NK-92 (cell line): ENCODE results near the gene MYEOV.

Experiments used
- DNase-seq: peaks from one replicate; lab custom pipeline; 2025; ENCODE audit not compliant: unreplicated experiment; lab: John Stamatoyannopoulos, UW

The MYEOV gene

DNA sequence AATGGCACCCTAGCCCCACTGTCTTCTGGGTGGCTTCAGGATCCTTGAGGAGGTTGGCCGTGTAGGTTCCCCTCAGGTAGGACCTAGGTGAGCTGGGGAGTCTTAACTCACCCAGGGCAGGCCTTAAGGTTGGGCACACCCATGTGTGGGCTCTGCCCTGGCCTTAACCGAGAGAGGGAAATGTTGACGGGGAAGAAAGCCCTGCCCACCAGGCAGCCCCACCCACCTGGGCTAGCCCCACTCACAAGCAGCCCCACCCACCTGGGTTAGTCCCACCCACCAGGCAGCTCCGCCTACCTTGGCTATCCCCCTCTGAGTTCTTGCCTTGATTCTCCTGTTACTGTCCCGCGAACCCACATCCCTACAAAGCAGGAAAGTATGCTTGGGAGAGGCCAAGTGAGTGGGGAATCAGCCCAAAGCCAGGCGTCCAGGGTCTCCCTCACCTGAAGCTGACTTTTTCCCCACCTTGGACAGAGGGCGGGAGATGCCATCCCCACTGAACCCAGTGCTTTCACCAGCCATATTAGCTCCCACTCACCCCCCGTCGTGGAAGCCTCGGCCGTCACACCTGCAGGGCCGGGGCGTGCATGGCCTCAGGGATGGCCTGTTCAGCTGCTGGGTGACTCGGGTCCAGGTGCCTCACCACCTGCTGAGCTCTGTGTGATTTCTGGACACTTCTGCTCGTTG, at the start of gene MYEOV:
Gene MYEOV, plus strand, starts transcription at position 337 of the 687 bp plus-strand sequence. CDS start 1,200 bp downstream, outside the sequence.
- no peak for DNase-seq

DNA sequence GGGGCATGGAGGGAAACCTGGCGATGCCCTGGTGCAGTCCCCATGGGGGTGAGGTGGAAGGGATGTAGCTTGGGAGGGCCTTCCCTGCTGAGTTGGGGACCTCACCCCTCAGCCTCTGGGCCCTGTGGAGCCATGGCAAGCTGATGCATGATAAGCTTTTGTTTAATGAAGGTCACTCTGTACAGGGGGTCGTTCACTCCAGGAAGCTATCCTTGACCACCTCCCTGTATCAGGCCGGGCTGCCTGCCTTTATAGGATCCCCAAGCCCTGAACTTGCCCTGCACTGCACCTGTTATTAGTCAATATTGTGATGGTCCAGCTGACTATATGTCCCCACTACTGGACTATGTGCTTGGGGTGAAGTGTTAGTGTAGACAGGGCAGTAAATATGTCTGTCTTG, 49.7 kb upstream of the MYEOV start:
- DNase-seq: no peak

DNA sequence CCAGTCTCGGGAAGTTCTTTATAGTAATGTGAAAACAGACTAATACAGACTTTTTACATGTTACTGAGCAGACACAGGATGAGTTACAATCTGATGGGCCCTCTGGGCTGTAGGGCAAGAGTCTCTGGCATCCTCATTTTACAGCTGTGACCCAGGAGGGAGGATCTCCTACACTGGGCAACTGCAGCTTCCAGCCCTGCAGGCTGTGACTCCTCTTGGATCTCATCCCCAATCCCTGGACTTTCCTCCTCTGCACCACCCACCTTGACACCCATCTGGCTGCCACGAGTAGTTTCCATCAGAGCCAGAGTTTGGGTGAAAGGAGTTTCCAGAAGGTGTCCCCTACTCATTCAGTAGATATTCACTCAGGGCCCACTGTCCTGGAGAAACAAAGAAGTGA, 48.9 kb upstream of the MYEOV start:
- DNase-seq: no peak

DNA sequence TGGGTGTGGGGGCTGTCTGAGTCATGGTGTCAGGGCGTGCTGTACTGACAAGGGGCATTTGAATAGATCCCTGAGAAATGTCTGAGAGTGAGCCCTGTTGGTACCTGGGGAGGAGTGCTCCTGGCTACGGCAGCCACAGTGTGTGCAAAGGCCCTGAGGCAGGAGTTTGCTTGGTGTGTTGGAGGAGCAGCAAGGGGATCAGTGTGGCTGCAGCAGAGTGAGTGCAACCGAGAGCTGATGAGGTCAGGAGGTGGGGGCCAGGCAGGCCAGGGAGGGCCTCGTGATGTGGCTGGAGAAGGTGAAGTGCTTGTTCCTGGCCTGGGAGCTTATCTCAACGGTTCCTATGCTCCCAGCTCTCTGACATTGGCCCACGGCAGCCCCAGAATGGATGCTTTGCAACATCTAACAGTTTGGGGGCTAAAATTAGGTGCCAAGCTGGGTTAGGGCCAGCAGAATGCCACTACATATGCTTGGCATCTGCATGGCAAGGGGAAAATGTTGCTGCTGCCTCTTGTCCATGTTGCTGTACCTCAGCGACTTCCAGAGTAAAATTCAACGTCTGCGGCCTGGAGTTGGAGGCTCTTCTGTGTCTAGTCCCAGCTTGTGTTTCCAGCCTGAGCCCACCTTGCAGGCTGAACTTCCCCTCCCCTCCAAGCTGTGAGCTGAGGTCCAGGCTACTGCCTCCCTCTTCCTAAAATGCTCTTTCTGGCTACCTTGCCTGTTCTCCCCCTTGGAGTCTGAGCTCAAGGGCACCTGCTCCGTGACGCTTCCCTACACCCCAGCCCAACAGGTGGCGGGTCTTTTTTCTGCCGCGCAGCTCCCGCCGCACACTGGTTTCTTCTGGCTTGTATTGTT, 48.2 kb upstream of the MYEOV start:
- DNase-seq: no peak

DNA sequence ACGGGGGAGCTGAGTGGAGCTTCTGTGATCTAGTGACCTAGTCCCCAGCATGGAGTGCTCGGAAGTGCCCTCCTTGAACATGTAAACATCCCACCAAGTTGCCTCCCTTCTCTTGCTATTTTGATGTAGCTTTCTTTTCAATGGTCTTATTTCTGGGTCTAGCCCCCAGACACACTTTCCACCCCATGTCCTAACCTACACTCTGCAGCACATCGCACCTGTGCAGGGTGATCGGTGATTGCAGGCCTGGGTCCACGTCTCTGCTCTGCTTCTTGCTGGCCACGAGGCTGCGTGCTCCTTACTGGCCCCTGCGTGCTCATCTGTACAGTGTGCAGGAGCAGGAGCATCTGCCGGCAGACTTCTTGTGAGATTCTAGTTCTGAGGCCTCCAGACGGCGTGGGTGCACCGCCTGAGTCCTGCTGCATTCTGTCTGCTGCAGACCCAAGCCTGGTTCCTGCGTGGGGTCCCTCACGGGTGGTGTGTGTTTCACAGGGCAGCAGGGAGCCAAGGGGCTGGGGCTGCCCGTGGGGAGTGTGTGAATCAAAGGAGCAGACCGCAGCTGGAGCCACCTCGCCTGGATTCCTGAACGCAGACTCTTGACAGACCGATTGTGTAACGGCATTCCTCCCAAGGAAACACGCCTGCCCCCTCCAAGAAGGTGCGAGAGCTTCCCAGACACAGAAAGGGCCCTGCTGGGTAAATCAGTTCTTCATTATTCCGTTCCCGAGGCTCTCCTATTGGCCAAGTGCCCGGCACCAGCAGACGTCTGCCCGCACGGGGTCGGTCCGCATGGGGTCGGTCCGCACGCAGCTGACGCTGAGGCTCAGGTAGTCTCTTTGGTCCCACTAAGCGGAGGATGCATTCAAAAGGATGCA, 44.4 kb upstream of the MYEOV start:
- DNase-seq: no peak

DNA sequence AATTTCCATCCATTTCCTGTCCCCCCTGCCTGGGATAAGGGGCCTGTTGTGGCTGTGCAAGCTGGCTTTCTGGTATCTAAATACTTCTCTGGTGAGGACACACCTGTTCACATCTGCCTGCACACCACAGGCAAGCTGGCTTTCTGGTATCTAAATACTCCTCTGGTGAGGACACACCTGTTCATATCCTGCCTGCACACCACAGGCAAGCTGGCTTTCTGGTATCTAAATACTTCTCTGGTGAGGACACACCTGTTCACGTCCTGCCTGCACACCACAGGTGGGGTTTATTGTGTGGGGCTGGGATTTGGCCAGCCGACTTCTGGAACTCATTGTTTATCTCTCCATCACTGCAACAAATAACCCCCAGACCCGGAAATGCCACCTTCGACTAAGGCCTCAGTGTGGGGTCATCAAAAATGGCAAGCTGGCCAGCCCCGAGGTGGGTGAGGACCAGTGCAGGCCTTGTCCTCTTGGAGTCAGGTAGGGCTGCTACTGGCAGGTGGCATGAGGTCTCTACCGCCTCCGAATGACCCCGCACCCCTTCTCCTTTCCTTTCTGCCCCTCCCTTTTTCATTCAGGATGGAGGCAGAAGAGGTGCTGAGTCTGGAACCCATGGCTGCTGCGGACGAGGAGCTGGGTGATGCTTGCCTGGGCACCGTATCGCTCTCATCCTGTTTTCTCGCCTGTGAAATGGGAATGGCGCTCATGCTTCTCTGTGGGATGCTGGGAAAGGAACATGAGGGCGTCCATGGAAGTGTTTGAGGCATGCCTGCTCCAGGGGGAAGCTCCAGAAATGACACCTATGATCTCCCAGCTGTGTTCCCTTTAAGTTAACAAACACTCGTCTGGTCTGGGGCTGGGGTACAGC, 43.5 kb upstream of the MYEOV start:
- no peak for DNase-seq

DNA sequence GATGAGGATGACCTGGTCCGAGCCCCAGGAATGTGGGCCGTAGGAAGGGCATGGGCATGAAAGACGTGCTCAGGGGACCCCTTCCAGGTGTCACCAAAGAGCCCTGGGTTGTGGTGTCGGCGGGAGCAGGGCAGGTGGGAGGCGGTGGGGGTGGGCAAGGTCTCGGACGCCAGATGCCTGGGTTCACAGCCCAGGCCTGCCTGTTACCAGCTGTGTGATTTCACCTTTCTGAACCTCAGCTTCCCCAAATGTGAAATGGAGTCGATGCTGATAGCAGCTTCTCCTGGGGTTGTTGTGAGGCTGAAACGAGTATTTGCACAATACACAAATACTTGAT, 42.9 kb upstream of the MYEOV start:
- DNase-seq: no peak

DNA sequence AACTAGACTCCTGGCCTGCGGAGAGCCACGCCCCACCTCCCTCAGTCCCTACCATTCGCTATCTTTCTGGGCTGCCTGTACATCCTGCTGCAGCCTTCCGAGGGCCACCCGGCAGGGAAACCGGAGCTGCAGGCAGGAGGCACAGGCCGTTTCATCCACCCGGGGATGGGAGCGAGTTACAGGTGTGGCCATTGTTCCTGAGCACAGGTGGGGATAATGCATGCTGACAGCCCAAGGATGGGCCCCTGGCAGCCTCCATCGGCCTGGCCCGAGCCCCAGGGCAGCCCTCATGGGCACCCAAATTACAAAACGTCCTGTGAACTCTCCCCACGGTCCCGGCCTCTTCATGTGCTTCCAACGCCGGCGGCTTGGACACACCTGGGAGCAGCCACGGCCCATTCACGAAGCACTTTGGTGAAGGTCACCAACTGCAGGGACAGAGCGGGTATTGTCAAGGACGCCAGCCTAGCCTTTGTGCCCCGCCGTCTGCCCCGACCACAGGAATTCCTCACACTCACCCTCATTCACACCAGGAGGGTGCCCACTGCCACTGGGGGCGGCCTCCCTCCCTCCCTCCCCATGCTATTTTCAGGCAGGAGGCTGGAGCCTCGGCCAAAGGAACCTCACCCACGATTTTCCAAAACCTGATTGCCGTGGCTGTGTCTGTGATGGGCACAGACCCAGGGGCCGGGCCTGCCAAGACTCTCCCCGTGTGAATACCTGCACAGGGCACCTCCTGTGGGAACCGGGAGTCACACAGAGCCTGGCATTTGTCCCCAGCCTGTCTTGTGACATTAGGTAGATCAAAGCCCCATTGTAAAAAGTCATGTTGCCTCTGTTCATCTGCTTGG, 42.1 kb upstream of the MYEOV start:
- no peak for DNase-seq

DNA sequence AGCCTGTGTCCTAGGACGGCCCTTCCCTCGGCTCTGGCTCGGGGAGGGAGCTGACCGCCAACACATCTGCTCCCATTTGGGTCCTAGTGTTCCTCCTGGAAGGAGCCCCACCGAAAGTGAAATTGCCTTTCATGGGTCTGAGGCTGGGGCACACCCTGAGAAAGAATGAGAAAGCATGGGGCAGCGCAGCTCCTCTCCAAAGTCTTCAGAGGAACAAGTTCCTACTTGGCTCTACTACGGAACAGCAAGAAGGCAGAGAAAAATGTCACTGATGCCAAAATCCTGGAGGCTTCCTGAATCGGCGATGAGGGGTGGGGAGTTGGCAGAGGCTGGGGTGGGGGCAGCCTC, 41.5 kb upstream of the MYEOV start:
- no peak for DNase-seq

DNA sequence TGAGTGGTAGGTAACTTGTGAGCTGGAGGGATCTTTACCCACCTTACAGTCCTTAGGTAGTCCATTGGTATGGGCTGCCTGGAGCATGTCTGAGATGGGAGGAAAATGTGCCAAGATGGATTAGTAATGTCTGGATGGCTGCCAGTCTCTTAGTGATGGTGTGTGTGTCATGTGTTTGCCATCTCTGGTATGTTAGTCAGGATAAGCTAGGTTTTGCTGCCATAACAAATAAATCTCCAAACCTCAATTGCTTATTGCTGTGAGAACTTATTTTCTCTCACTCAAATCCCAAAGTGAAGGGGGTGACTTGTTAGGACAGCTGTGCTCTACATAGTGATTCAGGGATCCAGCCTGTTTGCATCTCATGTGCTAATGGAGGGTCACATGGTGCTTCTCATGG, 40.9 kb upstream of the MYEOV start:
- DNase-seq: no peak

DNA sequence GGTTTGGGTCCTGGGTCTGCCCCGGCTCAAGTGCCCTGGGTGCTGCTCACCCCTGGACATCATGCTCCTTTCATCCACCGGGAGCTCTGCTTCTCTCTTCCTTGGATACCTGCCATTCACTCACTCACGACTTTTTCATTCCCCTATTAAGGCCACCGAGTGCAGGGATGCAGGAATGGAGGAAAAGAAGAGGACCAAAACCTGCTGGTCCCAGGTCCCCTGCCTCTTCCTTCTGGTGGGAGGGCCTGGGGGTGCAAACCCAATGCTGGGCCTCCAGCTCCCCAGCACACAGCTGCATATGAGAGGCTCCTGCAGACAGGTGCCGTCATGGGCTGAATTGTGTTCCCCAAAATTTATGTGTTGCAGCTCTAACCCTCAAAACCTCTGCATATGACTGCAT, 36.8 kb upstream of the MYEOV start:
- DNase-seq: no peak

DNA sequence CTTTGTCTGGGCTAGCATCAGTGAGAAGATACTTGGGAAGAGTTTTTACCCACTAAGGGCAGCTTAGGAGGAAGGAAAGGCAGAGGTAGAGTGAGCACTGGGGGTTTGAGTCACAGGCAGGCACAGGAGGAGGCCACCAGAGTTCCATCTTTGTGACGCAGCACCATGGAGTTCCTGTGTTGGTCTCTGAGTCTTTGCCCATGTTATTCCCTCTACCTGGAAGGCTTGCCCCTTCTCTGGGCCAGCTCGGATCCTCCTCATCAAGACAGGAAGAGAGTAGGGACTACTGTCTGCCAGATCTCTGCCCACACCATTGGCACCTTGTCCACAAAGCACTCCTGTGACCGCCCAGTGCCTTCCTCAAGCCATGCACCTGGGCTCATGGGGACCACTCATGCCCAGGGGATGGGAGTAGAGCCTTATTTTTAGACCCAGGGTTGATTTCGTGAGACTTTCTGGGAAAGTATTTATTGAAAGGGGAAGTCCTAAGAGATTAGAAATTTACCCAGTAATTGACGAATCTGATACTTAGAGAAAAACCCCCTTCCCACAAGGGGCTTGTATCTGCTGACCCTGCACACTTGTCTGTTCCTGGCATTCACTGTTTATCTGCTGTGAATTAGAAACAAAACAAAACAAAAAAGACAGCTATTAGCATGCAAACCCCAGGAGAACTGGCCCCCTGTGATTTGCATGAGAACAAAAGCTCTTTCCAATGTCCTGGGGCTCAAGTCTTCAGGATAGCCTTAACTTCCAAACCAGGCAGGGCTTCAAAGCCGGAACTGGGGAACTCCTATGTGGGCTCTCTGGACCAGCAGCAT, 35.9 kb upstream of the MYEOV start:
- DNase-seq: no peak

DNA sequence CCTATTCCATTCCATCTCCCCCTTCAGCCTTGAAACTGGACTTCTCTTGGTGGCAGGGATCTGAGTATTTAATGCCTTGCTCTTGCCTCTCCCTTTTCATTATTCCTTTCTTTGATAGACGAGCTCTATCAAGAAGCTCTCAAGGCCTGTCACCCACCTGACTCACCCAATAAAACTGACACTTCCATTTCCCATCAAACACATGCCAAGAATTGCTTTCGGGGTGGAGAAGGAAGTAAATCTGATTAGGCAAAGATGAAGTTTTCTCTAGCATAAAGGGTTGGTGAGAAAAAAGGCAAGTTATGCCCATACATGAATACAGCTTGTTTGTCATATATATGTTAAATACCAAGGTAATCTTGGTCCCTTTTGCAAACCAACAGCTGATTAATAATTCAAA, 34.9 kb upstream of the MYEOV start:
- DNase-seq: no peak

DNA sequence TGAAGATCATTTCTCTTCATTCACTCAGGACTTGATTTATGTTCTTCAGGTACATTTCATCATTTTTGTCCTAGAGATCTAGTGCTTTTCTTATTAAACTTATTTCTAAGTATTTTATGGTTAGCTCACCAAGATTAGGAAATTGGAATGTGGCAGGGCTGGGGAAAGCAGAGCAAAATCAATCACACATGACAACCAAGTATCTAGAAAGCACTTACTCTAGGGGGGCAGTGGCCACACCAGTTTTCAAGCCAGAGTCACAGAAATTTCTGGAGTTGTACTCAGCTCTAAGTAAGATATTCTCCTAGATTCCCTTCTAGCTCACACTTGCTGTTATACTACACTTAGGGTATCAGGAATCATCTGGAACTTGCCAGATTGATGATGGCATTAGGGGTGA, 33.3 kb upstream of the MYEOV start:
- no peak for DNase-seq

DNA sequence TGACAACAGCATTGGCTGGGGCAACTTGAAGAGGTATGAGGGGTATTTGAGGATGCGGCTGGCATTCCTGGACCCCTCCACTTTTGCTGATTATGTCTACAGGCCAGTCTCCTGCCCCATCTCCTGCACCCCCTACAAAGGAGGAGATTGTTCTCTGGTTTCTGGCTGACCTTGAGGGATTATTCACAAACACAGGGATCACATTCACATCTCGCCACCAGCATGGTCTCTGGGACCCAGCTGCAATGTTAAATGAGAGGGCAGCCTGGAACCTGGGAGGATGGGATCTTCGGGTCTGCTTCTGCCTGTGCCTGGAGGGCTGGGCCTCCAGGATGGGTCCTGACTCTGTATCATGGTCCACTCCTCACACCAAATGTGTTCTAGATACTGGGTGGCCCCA, 32.8 kb upstream of the MYEOV start:
- DNase-seq: no peak

DNA sequence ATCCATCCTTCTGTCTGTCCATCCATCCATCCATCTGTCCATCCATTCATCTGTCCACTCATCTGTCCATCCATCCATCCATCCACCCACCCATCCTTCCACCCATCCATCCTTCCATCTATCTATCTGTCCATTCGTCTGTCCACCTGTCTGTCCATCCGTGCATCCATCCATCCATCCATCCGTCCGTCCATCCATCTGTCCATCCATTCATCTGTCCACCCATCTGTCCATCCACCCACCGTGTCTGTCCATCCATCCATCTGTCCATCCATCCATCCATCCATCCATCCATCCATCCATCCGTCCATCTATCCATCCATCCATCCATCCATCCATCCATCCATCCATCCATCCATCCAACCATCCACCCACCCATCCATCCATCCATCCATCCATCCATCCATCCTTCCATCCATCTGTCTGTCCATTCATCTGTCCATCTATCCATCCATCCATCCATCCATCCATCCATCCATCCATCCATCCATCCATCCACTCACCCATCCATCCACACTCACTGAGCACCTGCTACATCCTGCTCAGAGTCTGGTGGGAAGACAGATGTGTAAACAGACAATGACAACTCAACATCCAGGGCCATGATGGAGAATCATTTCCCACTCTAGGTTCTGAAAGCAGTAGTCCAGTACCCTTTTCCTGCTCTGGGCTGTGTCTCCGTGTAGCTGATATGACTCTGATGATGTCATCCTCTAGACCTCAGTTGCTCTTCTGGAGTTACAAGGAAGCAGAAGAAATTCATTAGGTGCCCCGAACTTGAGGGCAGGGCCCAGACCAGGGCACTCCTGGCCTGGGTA, 30.8 kb upstream of the MYEOV start:
- no peak for DNase-seq

DNA sequence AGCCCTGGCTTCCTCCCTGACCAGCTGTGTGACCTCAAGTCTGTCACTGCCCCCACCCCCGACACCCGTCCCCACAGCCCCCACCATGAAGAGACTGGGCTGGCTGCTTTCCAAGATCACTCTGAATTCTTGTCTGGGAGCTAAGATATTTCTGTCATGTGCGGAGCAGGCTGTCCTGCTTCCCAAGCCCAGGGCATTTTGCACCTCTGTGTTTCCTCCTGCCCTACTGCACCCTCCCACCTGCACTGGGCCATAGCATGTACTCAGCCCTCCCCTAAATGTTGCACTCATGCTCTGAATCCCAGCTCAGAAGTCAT, 30.3 kb upstream of the MYEOV start:
- DNase-seq: no peak

DNA sequence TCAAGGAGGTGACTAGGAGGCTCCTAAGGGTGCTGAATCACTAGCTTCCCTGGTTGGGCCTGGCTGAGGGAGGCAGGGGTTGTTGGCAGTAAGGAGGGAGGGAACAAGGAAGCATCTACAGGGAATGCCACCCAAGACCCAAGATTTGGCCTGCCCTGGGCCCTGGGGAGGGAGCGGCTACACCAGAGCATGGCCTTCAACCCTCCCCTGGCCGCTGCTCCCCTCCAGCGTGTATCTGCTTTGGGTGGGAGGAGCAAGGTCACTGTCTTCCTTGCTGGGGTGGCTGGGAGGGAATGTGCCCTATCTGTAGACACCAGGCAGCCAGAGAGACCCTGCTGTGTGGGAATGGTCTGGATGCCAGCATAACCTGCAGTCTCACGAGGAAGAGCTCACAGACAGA, 29.5 kb upstream of the MYEOV start:
- no peak for DNase-seq
